Right ventricle myocardium superior (tissue), 1 donor: ENCODE data around the gene TBCK. TPM values are rescaled to one million over a fixed set of nuclear protein-coding genes. Genes with fewer than 3 reads are reported as not detected.

Experiments used
- ATAC-seq: fragments of 200-7000 bp; cut with Tn5 transposase; one replicate; pipeline ENCODE4 v1.9.1; 2020; ENCODE audit warnings: mild to moderate bottlenecking; ENCODE audit not compliant: poor library complexity
- DNase-seq: peaks from one replicate; pipeline ENCODE4 v3.0.0-alpha.2; 2020
- intact Hi-C: fragments of 100-400 bp; cut with DNase I; formaldehyde crosslinking; loops from one replicate; pipeline ENCODE4 v1.11.2; 2022
- total RNA-seq: library from RNA; stranded (reverse); fragmentation: NEBNext Ultra II Directional; extraction: Animal tissue kit (Norgen Biotek cat#: 25700); gene quantifications from one replicate; pipeline ENCODE4 v1.2.1, GENCODE V29; 2021
- donor health status: DM: no; HTN: yes; CAD: no; lungs with severe emphysema.

The TBCK gene
- total RNA-seq, 1 donor from 2014 or later, result 17.0 TPM

DNA sequence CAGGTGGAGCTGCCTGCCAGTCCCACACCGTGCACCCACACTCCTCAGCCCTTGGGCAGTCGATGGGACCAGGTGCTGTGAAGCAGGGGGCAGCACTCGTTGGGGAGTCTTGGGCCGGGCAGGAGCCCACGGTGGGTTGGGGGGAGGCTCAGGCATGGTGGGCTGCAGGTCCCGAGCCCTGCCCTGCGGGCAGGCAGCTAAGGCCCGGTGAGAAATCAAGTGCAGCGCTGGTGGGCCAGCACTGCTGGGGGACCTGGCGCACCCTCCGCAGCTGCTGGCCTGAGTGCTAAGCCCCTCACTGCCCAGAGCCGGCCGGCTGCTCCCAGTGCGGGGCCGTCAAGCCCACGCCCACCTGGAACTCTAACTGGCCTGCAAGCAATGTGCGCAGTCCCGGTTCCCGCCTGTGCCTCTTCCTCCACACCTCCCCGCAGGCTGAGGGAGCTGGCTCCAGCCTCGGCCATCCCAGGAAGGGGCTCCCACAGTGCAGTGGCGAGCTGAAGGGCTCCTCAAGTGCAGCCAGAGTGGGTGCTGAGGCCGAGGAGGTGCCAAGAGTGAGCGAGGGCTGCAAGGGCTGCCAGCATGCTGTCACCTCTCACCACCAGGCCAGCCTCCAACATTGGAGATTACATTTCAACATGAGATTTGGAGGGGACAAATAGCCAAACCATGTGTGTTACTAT is 223.5 kb downstream of the TBCK start:
- DNase-seq (no peak), ATAC-seq (no peak)
- intact Hi-C loops, result no loop called here

- intact Hi-C loops, result no loop called here
- no peak for DNase-seq
- no peak for ATAC-seq
Measured at GRCh38 chr4:106090826-106091225, 225.2 kb downstream of the TBCK start.

DNA sequence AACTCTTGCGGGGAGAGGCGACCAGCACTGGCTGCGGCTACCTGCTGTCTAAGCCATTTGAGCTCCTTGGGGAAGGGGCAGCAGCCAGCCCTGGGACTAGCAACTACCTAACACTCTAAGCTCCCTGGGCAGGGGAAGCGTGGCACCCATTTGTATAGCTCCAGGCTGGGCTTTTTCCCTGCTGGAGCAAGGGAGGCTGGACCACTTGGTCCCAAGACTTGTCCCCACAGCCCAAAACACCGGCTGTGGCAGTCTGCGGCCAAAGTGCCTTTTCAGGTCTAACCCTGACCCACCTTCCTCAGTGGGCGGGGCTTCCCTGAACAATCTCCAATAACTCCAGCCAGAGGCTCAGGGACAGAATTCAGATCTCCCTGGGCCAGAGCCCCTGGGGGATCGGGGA is 232.9 kb downstream of the TBCK start:
- intact Hi-C loops, result no loop called here
- no peak for ATAC-seq
- no peak for DNase-seq

- DNase-seq (no peak), ATAC-seq (no peak)
- intact Hi-C loops, result no loop called here
Measured at GRCh38 chr4:106080376-106080775, 235.6 kb downstream of the TBCK start.

- ATAC-seq, result no peak
Measured at GRCh38 chr4:106079616-106080015, 236.4 kb downstream of the TBCK start.

DNA sequence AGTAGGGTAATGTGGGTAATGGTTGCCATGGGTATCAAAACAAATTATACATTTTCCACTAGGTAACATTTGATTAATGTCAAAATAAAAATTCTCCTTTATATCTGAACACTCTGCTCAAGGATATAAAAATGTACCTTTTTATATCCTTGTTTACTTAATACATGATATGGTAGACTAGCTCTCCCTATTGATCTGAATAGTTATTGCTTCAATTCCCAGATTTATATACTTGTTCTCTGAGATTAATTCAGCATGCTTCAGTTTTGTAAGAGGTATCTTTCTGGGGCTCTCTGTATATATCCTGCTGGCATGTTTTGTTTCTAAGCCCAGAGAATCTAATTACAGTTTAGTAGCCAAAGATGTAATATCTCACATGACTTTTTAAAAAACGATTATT is 251.0 kb downstream of the TBCK start:
- intact Hi-C loops, result no loop called here
- DNase-seq, result no peak
- no peak for ATAC-seq

More at GRCh38 chr4:106079616-106080015, 236.4 kb downstream of the TBCK start:
- DNase-seq, result no peak
- intact Hi-C loops, result no loop called here

DNA sequence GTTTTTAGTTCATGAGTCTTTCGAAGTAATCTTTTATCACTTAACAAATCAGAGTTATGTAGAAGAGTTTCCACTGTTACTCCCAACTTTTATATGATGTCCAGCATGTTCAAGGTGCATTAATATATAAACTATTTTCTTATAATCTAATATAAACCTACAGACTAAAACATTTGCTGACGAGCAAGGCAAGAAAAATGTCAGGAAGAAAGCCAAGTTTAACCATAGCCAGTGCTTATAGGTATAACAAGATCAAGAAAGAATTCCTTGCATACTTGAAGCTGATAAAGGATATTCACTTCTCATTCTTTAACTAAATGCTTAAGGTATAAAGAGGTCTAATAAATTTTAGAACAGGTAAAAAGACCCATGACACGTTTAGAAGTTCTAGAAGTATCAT is 253.0 kb downstream of the TBCK start:
- DNase-seq, result no peak
- intact Hi-C loops, result no loop called here

GRCh38 chr4:106062452-106062875 is 253.5 kb downstream of the TBCK start:
- intact Hi-C loops, result no loop called here
- DNase-seq (no peak), ATAC-seq (no peak)

More for the DNA sequence above, 253.0 kb downstream of the TBCK start:
- ATAC-seq, result no peak

DNA sequence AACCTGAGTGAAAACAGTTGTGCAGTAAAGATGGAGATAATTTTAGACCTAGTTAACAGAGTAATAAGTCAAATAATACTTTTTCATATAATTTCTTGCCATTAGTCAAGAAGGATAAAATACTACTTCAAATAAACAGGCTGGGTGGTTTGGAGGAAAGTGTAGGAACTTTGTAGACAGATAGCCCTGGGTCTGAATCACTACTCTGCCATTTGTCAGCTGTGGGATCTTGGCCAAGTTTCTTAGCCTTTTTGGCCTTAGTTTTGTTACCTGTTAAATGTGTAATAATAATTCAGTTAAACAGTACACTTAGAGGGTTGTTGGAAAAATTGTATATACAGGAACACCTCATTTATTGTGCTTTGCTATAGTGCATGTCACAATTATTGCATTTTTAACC is 257.1 kb downstream of the TBCK start:
- intact Hi-C loops, result no loop called here
- DNase-seq, result no peak
- no peak for ATAC-seq

DNA sequence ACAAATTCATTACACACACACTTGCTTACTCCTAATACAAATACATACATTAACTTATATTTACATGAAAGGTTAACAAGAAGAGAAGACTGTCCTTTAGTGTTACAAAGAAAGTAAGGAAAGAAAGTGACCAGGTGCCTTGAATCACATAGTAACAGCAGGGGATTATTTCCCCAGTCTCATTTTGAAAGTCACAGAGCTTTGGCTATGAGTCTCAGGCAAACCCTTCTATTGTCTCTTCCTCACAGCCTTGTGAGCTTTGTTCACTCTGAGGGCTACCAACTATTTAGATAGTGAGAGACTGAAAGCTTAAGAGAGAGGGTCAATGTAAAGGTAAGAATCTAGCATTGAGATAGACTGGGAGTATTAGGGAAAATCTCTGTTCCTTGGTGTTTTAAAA is 259.1 kb downstream of the TBCK start:
- DNase-seq (no peak), ATAC-seq (no peak)
- intact Hi-C loops, result no loop called here

DNA sequence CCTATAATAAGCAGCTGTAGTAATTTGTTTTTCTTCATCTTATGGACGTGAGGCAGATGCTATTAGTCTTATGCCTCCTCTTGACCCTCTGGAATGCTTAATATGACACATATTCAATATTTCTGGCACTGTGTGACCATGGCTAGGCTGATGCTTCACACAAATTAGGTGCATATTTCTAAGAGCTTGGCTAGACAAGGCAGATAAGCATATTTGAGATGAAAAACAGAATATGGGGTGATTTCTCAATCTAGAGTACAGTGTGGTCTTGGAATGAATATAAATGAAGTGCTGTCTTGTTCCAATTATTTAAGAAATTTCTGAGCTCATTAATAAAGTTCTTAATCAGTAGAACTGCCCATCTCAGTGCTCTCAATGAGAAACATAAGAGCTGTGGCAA is 264.5 kb downstream of the TBCK start:
- intact Hi-C loops, result no loop called here
- DNase-seq (no peak), ATAC-seq (no peak)

DNA sequence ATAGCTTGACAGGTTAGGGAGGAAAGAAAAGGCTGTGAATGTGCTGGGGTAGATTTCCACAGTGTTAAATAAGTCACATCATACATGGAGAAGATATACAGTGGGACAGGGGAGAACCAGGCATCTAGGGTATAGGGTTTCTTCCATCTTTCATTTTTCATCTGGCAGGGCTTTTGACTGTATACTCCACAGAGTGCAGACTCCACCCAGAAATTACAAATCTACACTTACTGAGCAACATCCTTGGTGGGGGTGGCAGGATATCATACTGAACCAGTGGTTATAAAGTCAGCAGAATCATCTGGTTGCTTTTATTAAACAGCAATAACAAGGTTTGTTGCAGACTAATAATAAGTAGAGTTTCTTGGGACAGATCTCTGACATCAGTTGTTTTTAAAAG is 266.5 kb downstream of the TBCK start:
- ATAC-seq (no peak), DNase-seq (no peak)
- intact Hi-C loops, result no loop called here

GRCh38 chr4:106048250-106048971 is 267.6 kb downstream of the TBCK start:
- DNase-seq (no peak), ATAC-seq (no peak)
- intact Hi-C loops, result no loop called here

GRCh38 chr4:106046083-106046482 is 269.9 kb downstream of the TBCK start:
- no peak for ATAC-seq

GRCh38 chr4:106041294-106042002 is 274.6 kb downstream of the TBCK start:
- DNase-seq, result no peak
- no peak for ATAC-seq
- intact Hi-C loops, result no loop called here

More at GRCh38 chr4:106046083-106046482, 269.9 kb downstream of the TBCK start:
- no peak for DNase-seq
- intact Hi-C loops, result no loop called here

DNA sequence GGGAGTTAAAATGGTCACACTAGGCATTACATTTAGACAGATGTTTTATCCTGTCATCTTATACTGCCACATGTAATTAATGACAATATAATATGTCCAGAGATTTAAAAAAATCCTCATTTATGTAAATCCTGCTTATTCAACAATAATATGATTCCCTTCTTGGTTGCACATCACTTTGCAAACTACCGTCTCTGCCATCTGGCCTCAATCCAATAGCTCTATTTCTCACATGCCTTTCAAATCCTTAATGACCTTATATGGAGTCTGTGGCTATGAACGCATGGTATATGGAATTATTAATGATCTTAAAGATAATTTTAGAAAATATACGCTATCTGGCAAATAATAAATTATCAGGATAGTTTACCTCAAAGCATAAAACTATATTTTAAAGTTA is 276.2 kb downstream of the TBCK start:
- no peak for DNase-seq
- intact Hi-C loops, result no loop called here
- no peak for ATAC-seq

- intact Hi-C loops, result no loop called here
- ATAC-seq (no peak), DNase-seq (no peak)
Measured at GRCh38 chr4:106038908-106039307, 277.1 kb downstream of the TBCK start.

DNA sequence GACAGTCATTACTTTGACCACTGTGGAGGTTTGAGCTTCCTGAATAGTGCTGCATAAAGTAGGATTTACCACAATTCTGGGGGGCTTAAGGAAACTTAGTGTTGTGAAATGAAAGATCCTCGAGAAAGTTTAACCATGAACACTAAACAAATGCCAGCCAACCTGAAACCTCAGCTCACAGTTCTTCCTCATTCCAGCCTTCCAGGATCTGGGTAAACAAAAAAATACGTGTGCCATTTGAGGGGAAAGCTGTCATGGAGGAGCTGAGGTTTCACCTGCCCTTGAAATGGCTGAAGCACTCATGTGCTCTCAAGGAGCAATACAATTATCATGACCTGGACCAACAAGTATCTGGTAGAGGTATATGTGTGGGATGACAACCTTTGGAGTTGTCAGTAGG is 278.0 kb downstream of the TBCK start:
- intact Hi-C loops, result no loop called here
- DNase-seq (no peak), ATAC-seq (no peak)

DNA sequence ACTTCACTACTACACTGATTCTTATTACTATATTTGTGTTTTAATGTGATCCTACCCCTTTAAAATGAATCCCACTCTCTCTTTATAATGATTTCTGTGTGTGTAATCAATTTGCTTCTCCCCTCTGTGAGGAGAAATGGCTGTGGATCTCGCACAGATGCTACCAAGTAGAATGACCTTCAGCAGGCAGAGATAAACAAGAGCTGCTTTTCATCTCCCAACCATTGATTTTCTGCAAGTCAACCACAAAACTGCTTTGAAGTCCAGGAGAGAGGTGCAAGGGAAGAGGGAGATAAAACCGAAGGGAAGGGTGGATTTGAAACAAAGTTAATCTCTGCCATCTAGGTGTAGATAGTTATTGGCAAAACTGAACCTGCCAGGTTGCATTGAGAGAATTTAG is 279.2 kb downstream of the TBCK start:
- ATAC-seq, result no peak
- no peak for DNase-seq
- intact Hi-C loops, result no loop called here

DNA sequence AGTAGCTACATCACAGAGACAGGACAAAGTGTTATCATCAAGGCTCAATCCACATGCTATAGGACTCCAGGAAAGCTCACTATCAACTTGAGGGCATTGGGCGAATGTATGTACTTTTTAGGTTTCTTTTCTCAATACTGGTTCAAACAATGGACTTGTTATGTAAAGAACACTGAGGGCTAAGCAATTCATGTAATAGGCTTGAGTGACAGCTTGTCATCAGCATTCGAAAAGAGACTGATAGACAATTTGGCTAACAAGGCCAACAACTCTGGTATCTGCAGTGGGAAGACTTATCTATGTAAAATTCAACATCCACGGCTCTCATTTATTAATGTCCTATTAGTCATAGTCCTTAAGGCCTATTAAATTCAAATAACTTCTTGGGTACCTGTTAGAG is 279.7 kb downstream of the TBCK start:
- intact Hi-C loops, result no loop called here
- ATAC-seq (no peak), DNase-seq (no peak)
